Lower leg skin (tissue), 3 donors: ENCODE results near the gene TLE4.

Source experiments
- CTCF ChIP-seq, 3 donors: fragments of 450-650 bp; IDR thresholded peaks; one replicate each; pipeline ENCODE4 v1.5.1; 2016; ENCODE audit warnings: antibody characterized with exemption in 3 of 3, mild to moderate bottlenecking in 3 of 3, moderate library complexity in 2 of 3
- POLR2A ChIP-seq, 2 donors: fragments of 450-650 bp; IDR thresholded peaks; one replicate each; pipeline ENCODE4 v1.6.1; 2016 to 2017; ENCODE audit warnings: antibody characterized with exemption in 2 of 2, mild to moderate bottlenecking in 1 of 2, moderate library complexity in 1 of 2

GRCh38 chr9:79661279-79661678 is 89.5 kb downstream of the TLE4 start:
- TF ChIP-seq CTCF (IDR thresholded peaks at IDR 0.05), result no peak
- TF ChIP-seq POLR2A (IDR thresholded peaks at IDR 0.05), result no peak
